AG04450 (cell line): ENCODE data around the gene TRAPPC3. TPM values are rescaled to one million over a fixed set of nuclear protein-coding genes. Genes with fewer than 3 reads are reported as not detected.

Experiments used
- CTCF ChIA-PET: fragments of 300-600, 350-600 bp; formaldehyde crosslinking; extraction: SDS; loops from one replicate; lab custom pipeline; 2022; ENCODE audit warnings: antibody characterized with exemption, inconsistent platforms; lab: Charles Lee
- POLR2A ChIA-PET: fragments of 350-600 bp; formaldehyde crosslinking; extraction: SDS; loops from one replicate; lab custom pipeline; 2021; ENCODE audit warnings: antibody characterized with exemption, inconsistent platforms; lab: Yijun Ruan, JAX
- DNase-seq: peaks from one replicate; pipeline ENCODE4 v3.0.0-alpha.2; 2011; ENCODE audit warnings: low read depth, low spot score
- H3K27ac ChIP-seq: one replicate; pipeline ENCODE4 v1.5.1; 2012; ENCODE audit warnings: low read depth, low read length, control low read depth
- H3K27me3 ChIP-seq: one replicate; pipeline ENCODE4 v1.6.0; 2012; ENCODE audit warnings: low read length; ENCODE audit not compliant: control insufficient read depth, insufficient read depth
- H3K4me3 ChIP-seq: 2 replicates; pipeline ENCODE4 v1.5.1; 2011; ENCODE audit warnings: mild to moderate bottlenecking, low read depth, low read length, control low read depth
- H3K9me3 ChIP-seq: 2 replicates; pipeline ENCODE4 v1.5.1; 2012; ENCODE audit warnings: low read length; ENCODE audit not compliant: control insufficient read depth, insufficient read depth
- polyA plus RNA-seq: library from polyadenylated mRNA; depleted of rRNA; stranded (reverse); fragments of >200 nt; gene quantifications from 2 replicates; pipeline ENCODE4 v1.2.3, GENCODE V29; 2011
- TF ChIP-seq, protein P1 (sequence below): IDR thresholded peaks from 2 replicates; pipeline ENCODE4 v1.5.1; 2011; ENCODE audit warnings: low read depth, low read length, control low read depth, inconsistent platforms

TRAPPC3 gene
- polyA plus RNA-seq, 1 experiment = 92.3 TPM

DNA sequence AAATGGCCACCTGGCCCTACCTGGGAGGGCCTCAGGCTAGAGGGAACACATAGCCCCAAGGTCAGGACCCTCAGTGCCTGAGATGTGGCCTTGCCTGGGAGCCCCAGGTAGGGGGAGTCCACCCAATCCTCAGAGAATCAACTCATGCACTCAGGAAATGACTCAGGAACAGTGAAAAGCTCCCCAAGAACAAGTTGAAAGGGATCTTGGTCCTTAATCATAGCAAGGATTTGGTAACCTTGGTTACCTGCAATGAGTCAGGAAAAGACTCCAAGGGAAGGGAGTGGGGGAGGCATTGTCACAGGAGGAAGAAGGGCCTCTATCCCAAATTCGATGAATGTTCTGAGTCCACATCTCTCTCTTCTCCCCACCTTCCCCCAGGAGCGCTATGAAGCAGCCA lies 23.7 kb upstream of the TRAPPC3 start:
- TF ChIP-seq, protein P1, sequence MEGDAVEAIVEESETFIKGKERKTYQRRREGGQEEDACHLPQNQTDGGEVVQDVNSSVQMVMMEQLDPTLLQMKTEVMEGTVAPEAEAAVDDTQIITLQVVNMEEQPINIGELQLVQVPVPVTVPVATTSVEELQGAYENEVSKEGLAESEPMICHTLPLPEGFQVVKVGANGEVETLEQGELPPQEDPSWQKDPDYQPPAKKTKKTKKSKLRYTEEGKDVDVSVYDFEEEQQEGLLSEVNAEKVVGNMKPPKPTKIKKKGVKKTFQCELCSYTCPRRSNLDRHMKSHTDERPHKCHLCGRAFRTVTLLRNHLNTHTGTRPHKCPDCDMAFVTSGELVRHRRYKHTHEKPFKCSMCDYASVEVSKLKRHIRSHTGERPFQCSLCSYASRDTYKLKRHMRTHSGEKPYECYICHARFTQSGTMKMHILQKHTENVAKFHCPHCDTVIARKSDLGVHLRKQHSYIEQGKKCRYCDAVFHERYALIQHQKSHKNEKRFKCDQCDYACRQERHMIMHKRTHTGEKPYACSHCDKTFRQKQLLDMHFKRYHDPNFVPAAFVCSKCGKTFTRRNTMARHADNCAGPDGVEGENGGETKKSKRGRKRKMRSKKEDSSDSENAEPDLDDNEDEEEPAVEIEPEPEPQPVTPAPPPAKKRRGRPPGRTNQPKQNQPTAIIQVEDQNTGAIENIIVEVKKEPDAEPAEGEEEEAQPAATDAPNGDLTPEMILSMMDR = no peak
- H3K27me3 ChIP-seq = no peaks in the 10 kb centered on the region
- no peaks in the 10 kb centered on the region for H3K9me3 ChIP-seq
- peak overlapping the region; percentile 52 for H3K27ac ChIP-seq
- H3K4me3 ChIP-seq = no peak overlapping the region
- ChIA-PET CTCF (interaction anchor here (0.6 kb wide), 1 partner anchor 19 kb away, joined by 3 read pairs; no protein-coding TSS in a partner anchor), POLR2A (interaction anchor here (0.8 kb wide), 1 partner anchor 12 kb away, joined by 3 read pairs; no protein-coding TSS in a partner anchor)
- no peak for DNase-seq

DNA sequence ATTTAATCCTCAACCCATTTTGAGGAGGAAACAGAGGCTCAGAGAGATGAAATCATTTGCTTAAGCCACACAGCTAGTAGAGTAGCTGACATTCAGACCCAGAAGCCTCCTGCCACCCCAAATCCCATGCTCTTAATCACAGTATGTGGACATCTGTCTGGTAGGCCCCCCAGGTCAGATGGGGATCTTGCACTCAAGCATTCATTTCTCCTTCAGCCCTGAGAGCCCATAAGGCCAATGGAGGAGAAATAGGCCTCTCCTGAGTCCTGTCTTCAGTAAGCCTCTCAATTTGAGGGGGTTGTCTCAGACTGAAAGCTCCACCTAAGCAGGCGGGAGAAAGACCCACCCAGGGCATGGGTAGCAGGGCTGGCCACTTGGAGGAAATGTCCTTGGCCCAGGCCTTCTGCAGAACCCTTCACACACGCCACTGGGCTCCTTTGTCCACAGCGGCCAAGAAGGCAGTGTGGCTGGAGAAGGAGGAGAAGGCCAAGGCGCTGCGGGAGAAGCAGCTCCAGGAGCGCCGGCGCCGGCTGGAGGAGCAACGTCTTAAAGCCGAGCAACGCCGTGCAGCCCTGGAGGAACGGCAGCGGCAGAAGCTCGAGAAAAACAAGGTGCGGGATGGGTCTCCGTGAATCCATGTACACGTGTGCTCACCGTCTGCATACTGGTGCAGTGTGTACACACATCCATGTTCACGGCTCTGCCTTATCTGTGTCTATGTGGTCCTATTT lies 22.9 kb upstream of the TRAPPC3 start:
- TF ChIP-seq, protein P1 = no peak
- no peak overlapping the region for H3K4me3 ChIP-seq
- CTCF ChIA-PET = interaction anchor here (1.0 to 4.3 kb wide), 2 partner anchors 11 to 16 kb away, joined by 4 to 21 read pairs; no protein-coding TSS in a partner anchor
- no peak for DNase-seq
- POLR2A ChIA-PET = no interaction called here
- H3K27me3 ChIP-seq = no peaks in the 10 kb centered on the region
- no peak overlapping the region for H3K27ac ChIP-seq
- no peaks in the 10 kb centered on the region for H3K9me3 ChIP-seq

DNA sequence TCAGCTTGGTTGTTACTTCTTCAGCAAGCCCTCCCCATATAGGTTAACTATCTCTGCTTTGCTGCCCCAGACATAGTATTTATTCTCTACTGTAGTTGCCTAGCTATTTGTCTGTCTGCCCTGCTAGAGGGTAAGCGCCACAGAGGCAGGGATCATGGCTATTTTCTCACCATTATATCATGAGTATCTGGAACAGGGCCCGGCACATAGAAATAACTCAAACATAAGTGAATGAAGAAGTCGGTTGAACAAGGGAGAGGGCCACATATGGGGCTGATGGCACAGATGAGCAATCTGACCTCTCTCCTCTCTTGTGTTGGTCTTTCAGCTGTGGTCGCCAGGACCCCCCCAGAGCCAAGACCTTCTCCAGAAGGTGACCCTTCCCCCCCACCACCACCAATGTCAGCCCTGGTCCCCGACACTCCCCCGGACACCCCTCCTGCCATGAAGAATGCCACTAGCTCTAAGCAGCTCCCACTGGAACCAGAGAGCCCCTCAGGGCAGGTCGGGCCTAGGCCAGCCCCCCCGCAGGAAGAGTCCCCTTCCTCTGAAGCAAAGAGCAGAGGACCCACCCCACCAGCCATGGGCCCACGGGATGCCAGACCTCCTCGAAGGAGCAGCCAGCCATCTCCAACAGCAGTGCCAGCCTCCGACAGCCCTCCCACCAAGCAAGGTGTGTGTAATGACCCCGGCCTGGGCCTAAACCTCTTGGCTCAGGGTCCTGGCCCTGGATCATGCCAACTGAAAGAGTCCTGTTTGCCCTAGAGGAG lies 21.5 kb upstream of the TRAPPC3 start:
- ChIA-PET POLR2A (interaction anchor here (1.4 kb wide), 1 partner anchor 14 kb away, joined by 4 read pairs; no protein-coding TSS in a partner anchor), CTCF (interaction anchor here (1.0 to 4.3 kb wide), 4 partner anchors 10 to 115 kb away, joined by 4 to 21 read pairs (median 8); no protein-coding TSS in a partner anchor)
- Histone ChIP-seq H3K27me3 (no peaks in the 10 kb centered on the region), H3K9me3 (no peaks in the 10 kb centered on the region), H3K4me3 (no peak overlapping the region), H3K27ac (peak overlapping the region; percentile 21)
- TF ChIP-seq, protein P1 = no peak
- no peak for DNase-seq

DNA sequence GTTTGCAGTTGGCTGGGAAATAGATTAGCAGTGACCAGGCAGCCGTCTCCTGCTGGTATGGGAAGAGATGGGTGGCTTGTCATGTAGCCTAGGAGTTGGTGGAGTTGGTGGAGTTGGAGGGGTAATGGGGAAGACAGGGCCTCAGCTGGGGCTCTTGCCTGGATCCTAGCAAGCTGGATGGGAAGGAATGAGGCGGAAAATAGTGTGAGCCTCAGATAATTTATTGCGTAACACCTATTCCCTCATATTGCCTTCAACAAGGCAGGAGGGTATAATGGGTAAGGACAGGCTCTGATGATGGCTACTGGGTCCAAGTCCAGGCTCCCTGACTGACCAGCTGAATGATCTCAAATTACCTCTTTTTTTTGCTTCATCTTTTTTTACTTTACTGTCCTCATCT lies 19.2 kb upstream of the TRAPPC3 start:
- H3K27me3 ChIP-seq = no peaks in the 10 kb centered on the region
- TF ChIP-seq, protein P1 = no peak
- H3K9me3 ChIP-seq = no peaks in the 10 kb centered on the region
- no peak overlapping the region for H3K4me3 ChIP-seq
- no peak overlapping the region for H3K27ac ChIP-seq
- ChIA-PET CTCF (interaction anchor here (2.1 to 4.3 kb wide), 2 partner anchors 20 to 118 kb away, joined by 6 to 21 read pairs; no protein-coding TSS in a partner anchor), POLR2A (interaction anchor here (0.8 kb wide), 1 partner anchor 13 kb away, joined by 6 read pairs; the partner anchor contains the start of gene MAP7D1)
- no peak for DNase-seq
